GM21423 (cell line): ENCODE results near the gene B4GALNT1.
"Not testable (repeated sequence)": the region's sequence is repeated elsewhere in the genome, so short reads cannot be mapped to it uniquely, and the experiment has no call there.

Experiments
- ATAC-seq: cut with Tn5 transposase; IDR thresholded peaks from one replicate; pipeline ENCODE4 v1.9.1; 2021; ENCODE audit warnings: mild to moderate bottlenecking, moderate library complexity; ENCODE audit not compliant: unreplicated experiment

The B4GALNT1 gene

GRCh38 chr12:57588951-57589610, 43.9 kb downstream of the B4GALNT1 start:
- ATAC-seq: not testable (repeated sequence)

DNA sequence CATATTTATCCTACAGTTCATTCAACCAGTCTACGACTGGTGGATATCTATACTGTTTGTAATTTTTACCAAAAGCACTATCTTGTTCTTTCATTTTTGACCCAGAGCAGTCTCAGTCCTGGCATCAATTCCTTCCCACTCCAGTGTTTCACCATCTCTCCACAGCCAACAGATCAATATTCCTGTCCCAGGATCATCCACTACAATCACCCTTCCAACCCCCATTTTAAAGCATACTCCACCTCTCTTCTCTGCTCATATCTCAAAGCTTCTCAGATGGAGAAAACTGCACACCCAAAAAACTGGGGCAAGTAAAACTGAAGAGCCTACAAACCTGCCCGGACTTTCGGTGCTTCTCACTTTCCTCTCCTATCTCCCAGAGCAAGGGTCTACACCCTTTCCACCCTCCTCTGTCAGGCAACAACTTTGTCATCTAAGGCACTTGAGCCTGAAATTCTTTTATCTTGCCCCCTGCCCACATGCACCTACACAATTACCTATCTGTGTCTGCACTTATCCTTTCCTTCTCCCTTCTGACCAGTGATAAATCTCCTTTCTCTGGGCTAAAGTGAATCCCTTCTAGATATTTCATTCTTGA, 46.1 kb downstream of the B4GALNT1 start:
- no peak for ATAC-seq

GRCh38 chr12:57586128-57586527, 46.9 kb downstream of the B4GALNT1 start:
- no peak for ATAC-seq

GRCh38 chr12:57585156-57585555, 47.8 kb downstream of the B4GALNT1 start:
- ATAC-seq: no peak

- ATAC-seq: no peak
These were observed 48.3 kb downstream of the B4GALNT1 start for GRCh38 chr12:57584690-57585089.

GRCh38 chr12:57584050-57584449, 49.0 kb downstream of the B4GALNT1 start:
- no peak for ATAC-seq

- peak; percentile 96 for ATAC-seq
These were observed 49.8 kb downstream of the B4GALNT1 start for GRCh38 chr12:57583008-57583831.

DNA sequence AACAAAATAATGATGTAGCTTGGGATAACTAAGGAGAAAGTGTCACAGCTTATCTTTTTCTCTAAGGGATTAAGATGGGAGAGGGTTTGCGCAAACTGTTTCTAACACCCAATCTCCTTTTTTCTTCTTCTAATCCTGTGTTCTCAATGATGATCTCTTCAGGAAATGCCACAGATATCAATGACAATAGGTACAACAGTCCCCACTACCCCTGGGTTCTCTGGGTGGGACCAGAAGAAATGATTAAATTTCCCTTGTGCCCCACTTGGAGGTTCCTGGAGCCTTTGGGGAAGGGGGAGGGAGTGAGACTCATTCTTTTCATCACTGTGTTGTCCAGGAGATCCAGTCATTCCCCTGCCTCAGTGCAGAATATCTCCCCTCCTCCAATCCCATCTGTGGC, 50.6 kb downstream of the B4GALNT1 start:
- ATAC-seq: no peak

GRCh38 chr12:57581802-57582201, 51.2 kb downstream of the B4GALNT1 start:
- ATAC-seq: no peak

DNA sequence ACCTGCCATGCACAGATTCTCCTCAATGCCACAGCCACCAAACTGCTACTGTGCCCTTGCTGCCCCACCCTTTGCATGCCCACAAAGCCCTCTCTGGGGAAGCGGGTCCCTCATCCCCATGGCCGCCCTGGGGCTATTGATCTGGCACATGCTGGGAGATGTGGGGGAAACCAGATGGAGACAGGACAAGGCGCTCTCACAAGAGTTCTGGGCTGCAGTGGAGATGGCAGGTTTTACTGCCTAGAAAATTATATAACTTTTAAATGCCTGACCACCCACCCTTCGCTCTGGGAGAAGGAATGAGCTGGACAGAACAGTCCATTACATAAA, 52.6 kb downstream of the B4GALNT1 start:
- no peak for ATAC-seq

DNA sequence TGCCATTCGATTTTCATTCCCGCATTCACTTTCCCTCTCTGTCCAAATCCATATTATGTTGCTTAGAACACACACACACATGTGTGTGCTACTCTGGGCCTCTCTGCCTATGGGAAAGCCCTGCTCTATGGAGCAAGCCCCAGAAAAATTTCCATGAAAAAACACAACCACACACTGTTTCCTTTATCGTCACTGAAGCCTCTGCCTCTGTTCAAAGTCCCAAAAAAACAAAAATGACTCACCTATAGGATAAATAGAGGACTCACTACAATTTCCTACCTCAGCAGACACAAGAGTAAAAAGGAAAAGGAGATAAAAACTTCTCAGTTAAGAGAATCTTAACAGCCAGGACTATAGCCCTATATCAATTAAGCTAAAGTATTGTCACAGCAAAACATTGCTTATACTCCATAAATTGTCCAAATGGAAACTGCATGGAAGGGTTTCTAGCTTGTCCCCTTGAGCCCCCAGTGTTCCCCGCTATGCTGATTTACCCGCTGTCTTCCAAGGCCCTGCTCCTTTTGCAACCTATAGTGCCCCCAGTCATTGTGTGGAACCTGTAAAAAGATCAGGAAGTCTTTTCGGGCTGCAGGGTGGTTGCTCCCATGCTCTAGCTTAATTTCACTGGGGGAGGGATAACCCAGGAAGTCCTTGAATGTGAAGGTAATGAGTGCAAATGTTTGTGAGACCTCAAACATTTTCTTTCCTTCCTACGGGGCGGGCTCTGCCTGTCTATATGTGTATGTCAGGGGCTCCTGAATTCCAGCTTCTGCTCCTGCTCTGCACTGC, 53.1 kb downstream of the B4GALNT1 start:
- no peak for ATAC-seq

GRCh38 chr12:57579011-57579410, 54.0 kb downstream of the B4GALNT1 start:
- ATAC-seq: no peak

DNA sequence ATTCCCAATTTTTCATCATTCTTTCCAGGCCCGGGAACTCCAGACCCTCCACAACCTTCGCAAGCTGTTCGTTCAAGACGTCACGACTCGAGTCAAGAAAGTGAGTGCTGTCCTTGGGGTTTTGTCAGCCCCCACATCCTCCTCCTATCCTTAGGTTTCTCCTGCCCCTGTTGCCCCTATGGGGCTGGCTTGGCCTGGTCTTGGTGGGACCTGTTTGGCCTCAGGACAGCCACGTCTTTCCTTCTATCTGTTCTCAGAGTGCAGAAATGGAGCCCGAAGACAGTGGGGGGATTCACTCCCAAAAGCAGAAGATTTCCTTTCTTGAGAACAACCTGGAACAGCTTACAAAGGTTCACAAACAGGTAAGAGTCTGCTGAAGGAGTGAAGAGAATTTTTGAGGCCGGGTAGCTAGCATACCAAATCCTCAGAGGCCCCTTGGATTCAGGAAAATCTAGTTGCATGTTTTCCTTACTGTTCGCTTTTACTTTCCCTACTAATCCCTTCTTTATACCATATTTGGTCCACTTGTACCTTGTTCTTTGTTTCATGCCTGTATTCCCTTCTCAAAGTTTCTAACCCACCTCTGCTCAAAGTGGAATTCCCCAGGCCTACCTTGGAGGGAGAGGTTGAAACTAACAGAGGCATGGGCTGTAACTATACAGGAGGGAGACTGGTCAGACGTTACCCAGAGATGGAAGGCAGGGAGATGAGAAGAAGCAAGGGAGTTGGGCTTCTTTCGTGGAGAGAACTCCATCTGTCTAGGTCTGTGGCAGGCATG, 54.8 kb downstream of the B4GALNT1 start:
- no peak for ATAC-seq

DNA sequence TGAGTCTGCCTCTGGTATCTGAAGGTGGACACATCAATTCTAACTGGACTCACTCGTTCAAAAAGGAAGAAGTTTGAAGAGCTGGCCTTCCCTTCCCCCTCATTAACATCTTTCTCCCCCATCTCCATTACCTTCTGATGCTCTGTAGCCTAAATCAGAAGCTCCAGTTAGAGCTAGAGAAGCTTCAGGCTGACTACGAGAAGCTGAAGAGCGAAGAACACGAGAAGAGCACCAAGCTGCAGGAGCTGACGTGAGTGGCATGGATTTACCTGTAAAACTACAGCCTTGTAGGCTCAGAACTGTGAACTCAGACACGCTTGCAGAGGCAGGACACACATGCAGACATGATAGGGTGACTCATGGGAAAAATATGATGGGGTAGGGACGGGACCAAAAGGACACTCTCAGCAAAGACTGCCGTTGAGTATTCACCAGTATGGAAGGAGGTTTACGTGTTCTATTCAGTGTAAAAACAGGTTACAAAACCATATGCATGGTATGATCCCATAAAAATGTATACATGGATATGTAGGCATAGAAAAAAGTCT, 56.3 kb downstream of the B4GALNT1 start:
- ATAC-seq: no peak
